NCI-H82 (cell line): ENCODE measurements around the gene RERE.

Experiments used
- DNase-seq: peaks from one replicate; lab custom pipeline; 2025; lab: John Stamatoyannopoulos, UW

The RERE gene

GRCh38 chr1:8404460-8405370 is 412.7 kb downstream of the RERE start:
- no peak for DNase-seq

GRCh38 chr1:8402109-8402710 is 415.2 kb downstream of the RERE start:
- no peak for DNase-seq

GRCh38 chr1:8398677-8399076 is 418.8 kb downstream of the RERE start:
- no peak for DNase-seq

GRCh38 chr1:8398086-8398485 is 419.4 kb downstream of the RERE start:
- no peak for DNase-seq

GRCh38 chr1:8397511-8397910 is 419.9 kb downstream of the RERE start:
- no peak for DNase-seq

- no peak for DNase-seq
Measured at GRCh38 chr1:8396786-8397406, 420.5 kb downstream of the RERE start.

GRCh38 chr1:8396083-8396785 is 421.2 kb downstream of the RERE start:
- no peak for DNase-seq

- DNase-seq = no peak
Measured at GRCh38 chr1:8395433-8395866, 422.0 kb downstream of the RERE start.

- DNase-seq = no peak
Measured at GRCh38 chr1:8394456-8395321, 422.8 kb downstream of the RERE start.

GRCh38 chr1:8392522-8392921 is 424.9 kb downstream of the RERE start:
- no peak for DNase-seq

GRCh38 chr1:8390707-8391106 is 426.7 kb downstream of the RERE start:
- no peak for DNase-seq

- DNase-seq = no peak
Measured at GRCh38 chr1:8389958-8390535, 427.4 kb downstream of the RERE start.

- no peak for DNase-seq
Measured at GRCh38 chr1:8388732-8389562, 428.5 kb downstream of the RERE start.

- DNase-seq = no peak
Measured at GRCh38 chr1:8386247-8386646, 431.2 kb downstream of the RERE start.

GRCh38 chr1:8384577-8384976 is 432.9 kb downstream of the RERE start:
- DNase-seq = no peak

- no peak for DNase-seq
Measured at GRCh38 chr1:8384088-8384487, 433.4 kb downstream of the RERE start.

GRCh38 chr1:8382608-8383505 is 434.6 kb downstream of the RERE start:
- DNase-seq = no peak

GRCh38 chr1:8382051-8382505 is 435.4 kb downstream of the RERE start:
- DNase-seq = peak; percentile 14

- no peak for DNase-seq
Measured at GRCh38 chr1:8381618-8382017, 435.8 kb downstream of the RERE start.
